Endothelial cell of umbilical vein (primary cell): ENCODE results near the gene IGFBPL1. TPM values are rescaled to one million over a fixed set of nuclear protein-coding genes. Genes with fewer than 3 reads are reported as not detected.
"Not testable (repeated sequence)": the region's sequence is repeated elsewhere in the genome, so short reads cannot be mapped to it uniquely, and the experiment has no call there.

Experiments used
- BruUV-seq: library from RNA; stranded (reverse); fragments of 400-500 nt; replicated peaks from 2 replicates; lab custom pipeline; 2021; lab: Mats Ljungman, UMichigan
- CTCF ChIA-PET: fragments of 300-600, 350-600 bp; sonication (Branson Sonifier 250); formaldehyde crosslinking; loops from one replicate; lab custom pipeline; 2021; ENCODE audit warnings: antibody characterized with exemption, inconsistent platforms; lab: Charles Lee
- POLR2A ChIA-PET: fragments of 300-600, 350-600 bp; sonication (Branson Sonifier 250); formaldehyde crosslinking; loops from one replicate; lab custom pipeline; 2021; ENCODE audit warnings: antibody characterized with exemption, inconsistent platforms; lab: Charles Lee
- DNase-seq: peaks from one replicate; pipeline ENCODE4 v3.0.0-alpha.2; 2011; ENCODE audit warnings: low read depth, low spot score
- FAIRE-seq: peaks from 2 replicates; lab custom pipeline; 2011; peaks lifted over from hg19 to GRCh38; lab: Jason Lieb, UNC
- H2AFZ ChIP-seq: 2 replicates; pipeline ENCODE4 v1.6.0; 2012; ENCODE audit warnings: low read depth, low read length, control low read depth, inconsistent platforms
- H3K27ac ChIP-seq: 2 replicates; pipeline ENCODE4 v1.5.1; 2011; ENCODE audit warnings: low read depth, mild to moderate bottlenecking, control low read depth, low read length, moderate library complexity; ENCODE audit not compliant: insufficient read depth
- H3K27me3 ChIP-seq, 2 experiments: 2 replicates each; pipeline versions ENCODE4 v1.6.0 to v1.6.1; 2011; ENCODE audit warnings: low read length in 2 of 2, mixed read lengths in 1 of 2; ENCODE audit not compliant: control insufficient read depth in 2 of 2, insufficient read depth in 2 of 2
- H3K36me3 ChIP-seq, 2 experiments: 2 replicates in 1 of 2; 3 replicates in 1 of 2; pipeline ENCODE4 v1.5.1; 2011; ENCODE audit warnings: low read length in 2 of 2, mild to moderate bottlenecking in 1 of 2, moderate library complexity in 1 of 2; ENCODE audit not compliant: control insufficient read depth in 2 of 2, insufficient read depth in 2 of 2; ENCODE audit errors: extremely low read depth in 1 of 2
- H3K4me1 ChIP-seq: 3 replicates; pipeline ENCODE4 v1.5.1; 2011; ENCODE audit warnings: mild to moderate bottlenecking, low read length; ENCODE audit not compliant: control insufficient read depth, insufficient read depth; ENCODE audit errors: extremely low read depth
- H3K4me2 ChIP-seq: 2 replicates; pipeline ENCODE4 v1.6.1; 2011; ENCODE audit warnings: low read length, control low read depth, mixed read lengths; ENCODE audit not compliant: insufficient read depth
- H3K4me3 ChIP-seq, 3 experiments: fragments of 200-600 bp in 1 of 3; sonication (generic), shearing (Covaris generic) in 1 of 3; replicated peaks in 1 of 3; 2 replicates each; pipeline ENCODE4 v1.5.1; 2011 to 2016; ENCODE audit warnings: control low read depth in 3 of 3, low read length in 3 of 3, mild to moderate bottlenecking in 2 of 3, inconsistent platforms in 1 of 3, low read depth in 1 of 3, moderate library complexity in 1 of 3; ENCODE audit not compliant: insufficient read depth in 1 of 3
- H3K79me2 ChIP-seq: 2 replicates; pipeline ENCODE4 v1.6.0; 2012; ENCODE audit warnings: low read length, inconsistent platforms; ENCODE audit not compliant: control insufficient read depth, insufficient read depth
- H3K9ac ChIP-seq: replicated peaks from 2 replicates; pipeline ENCODE3; 2011; ENCODE audit warnings: low read length, control low read depth; ENCODE audit not compliant: insufficient read depth; ENCODE audit errors: extremely low read depth
- H3K9me1 ChIP-seq: replicated peaks from 3 replicates; pipeline ENCODE4 v1.6.0; 2011; ENCODE audit warnings: mild to moderate bottlenecking, low read length; ENCODE audit not compliant: control insufficient read depth, insufficient read depth; ENCODE audit errors: extremely low read depth
- H3K9me3 ChIP-seq: replicated peaks from 2 replicates; pipeline ENCODE4 v1.5.1; 2012; ENCODE audit warnings: low read length, inconsistent platforms; ENCODE audit not compliant: control insufficient read depth, insufficient read depth
- H4K20me1 ChIP-seq: replicated peaks from 2 replicates; pipeline ENCODE3; 2011; ENCODE audit warnings: mild to moderate bottlenecking, low read length; ENCODE audit not compliant: control insufficient read depth, insufficient read depth; ENCODE audit errors: extremely low read depth
- EZH2 ChIP-seq: IDR thresholded peaks from 2 replicates; pipeline ENCODE4 v1.6.1; 2012; ENCODE audit warnings: borderline replicate concordance, low read depth, mild to moderate bottlenecking, moderate library complexity, low read length, inconsistent platforms; ENCODE audit not compliant: severe bottlenecking
- FOS ChIP-seq: IDR thresholded peaks from 2 replicates; pipeline ENCODE4 v1.6.1; 2011; ENCODE audit warnings: mild to moderate bottlenecking, low read length, moderate library complexity, borderline replicate concordance; ENCODE audit not compliant: insufficient read depth
- GATA2 ChIP-seq: IDR thresholded peaks from 2 replicates; pipeline ENCODE4 v1.7.0; 2011; ENCODE audit warnings: low read depth, mild to moderate bottlenecking, moderate library complexity, mixed read lengths, low read length; ENCODE audit not compliant: insufficient read length, insufficient read depth
- JUN ChIP-seq: IDR thresholded peaks from 2 replicates; pipeline ENCODE4 v1.6.1; 2011; ENCODE audit warnings: borderline replicate concordance, low read depth; ENCODE audit not compliant: insufficient read length, insufficient read depth
- MYC ChIP-seq: IDR thresholded peaks from one replicate; pipeline ENCODE4 v1.6.1; 2011; ENCODE audit warnings: mild to moderate bottlenecking, low read depth, low read length
- POLR2A ChIP-seq: IDR thresholded peaks from 2 replicates; pipeline ENCODE4 v1.6.1; 2012; ENCODE audit warnings: low read depth, mild to moderate bottlenecking, control low read depth, low read length
- POLR2AphosphoS5 ChIP-seq: IDR thresholded peaks from 2 replicates; pipeline ENCODE4 v1.6.1; 2012; ENCODE audit warnings: low read depth, mild to moderate bottlenecking, control low read depth, low read length, moderate library complexity; ENCODE audit not compliant: insufficient read depth
- dilution Hi-C: fragments of 300-500 bp; cut with MboI; formaldehyde crosslinking; loops from one replicate; pipeline ENCODE4 v1.15.0; 2019; ENCODE audit warnings: low sequenced_read_pairs; ENCODE audit not compliant: extremely low pct_ligation_motif_present
- intact Hi-C: fragments of 100-400 bp; cut with micrococcal nuclease; formaldehyde crosslinking; loops from one replicate; pipeline ENCODE4 v1.10.0; 2022
- polyA plus RNA-seq, 4 experiments: library from polyadenylated mRNA; depleted of rRNA in 3 of 4; stranded (reverse) in 3 of 4; unstranded in 1 of 4; fragments of >200 nt; gene quantifications; 2 replicates each; pipeline versions ENCODE4 v1.2.1 to v1.2.3, GENCODE V29; 2011 to 2012; ENCODE audit warnings: missing spikeins in 1 of 4
- total RNA-seq: library from RNA; stranded (reverse); gene quantifications from 2 replicates; pipeline ENCODE4 v1.2.3, GENCODE V29; 2021
- TF ChIP-seq, protein P1 (sequence below): IDR thresholded peaks from 2 replicates; pipeline ENCODE4 v1.6.1; 2011; ENCODE audit not compliant: insufficient read depth, insufficient read length
- TF ChIP-seq, protein P2 (sequence below), 2 donors: IDR thresholded peaks; 1 replicate in 1 of 2; 2 replicates in 1 of 2; pipeline ENCODE4 v1.5.1; 2011; ENCODE audit warnings: low read length in 2 of 2, mild to moderate bottlenecking in 2 of 2, moderate library complexity in 2 of 2, control low read depth in 1 of 2, inconsistent platforms in 1 of 2, low read depth in 1 of 2; ENCODE audit not compliant: insufficient read depth in 1 of 2; ENCODE audit errors: extremely low read depth in 1 of 2

The IGFBPL1 gene
- total and polyA plus RNA-seq, 2 donors (not counting 3 experiments of a cell fraction or from before 2014, with no cell fraction given): not detected

DNA sequence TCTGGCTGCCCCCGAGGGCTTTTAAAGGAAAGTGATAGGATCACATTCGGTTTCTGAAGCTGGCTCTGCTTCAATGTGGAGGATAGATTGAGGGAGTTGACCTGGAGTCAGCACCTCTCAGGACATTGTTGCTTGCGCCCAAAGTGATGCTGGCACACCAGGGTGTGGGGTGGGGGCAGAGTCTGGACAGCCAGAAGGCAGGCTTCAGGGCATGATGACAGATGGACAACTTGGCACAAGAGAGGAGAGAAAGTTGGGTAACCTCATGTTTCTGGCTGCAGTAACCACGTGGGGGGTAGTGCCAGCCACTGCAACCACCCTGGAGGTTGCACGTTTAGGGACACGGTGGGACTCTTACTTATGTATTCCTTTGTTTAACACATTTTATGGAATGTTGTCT, 22.3 kb downstream of the IGFBPL1 start:
- H3K9ac ChIP-seq: no peak overlapping the region
- H3K9me1 ChIP-seq: no peaks in the 10 kb centered on the region
- no peak overlapping the region for H3K27ac ChIP-seq
- H3K9me3 ChIP-seq: no peaks in the 10 kb centered on the region
- peaks cover under 1 to 2% of the 10 kb centered on the region in 2 experiments for H3K36me3 ChIP-seq
- no peak overlapping the region for H2AFZ ChIP-seq
- H3K4me2 ChIP-seq: no peak overlapping the region
- H3K4me3 ChIP-seq: no peak overlapping the region
- no peaks in the 10 kb centered on the region for H3K79me2 ChIP-seq
- no peaks in the 10 kb centered on the region for H4K20me1 ChIP-seq
- H3K4me1 ChIP-seq: no peaks in the 10 kb centered on the region
- dilution Hi-C loops: no loop called here
- intact Hi-C loops: loop anchor here (2.0 kb wide), 1 partner anchor 919 kb away; no protein-coding TSS in a partner anchor
- FAIRE-seq (no peak), DNase-seq (no peak)
- POLR2A ChIA-PET: no interaction called here
- CTCF ChIA-PET: interaction anchor here (1.5 to 2.8 kb wide), 4 partner anchors 10 to 921 kb away, joined by 8 to 15 read pairs (median 10); partner anchors contain the start of gene ALDH1B1
- peaks cover 4 to 9% of the 10 kb centered on the region in 2 experiments for H3K27me3 ChIP-seq
- TF ChIP-seq JUN (no peak), EZH2 (no peak), POLR2A (no peak), MYC (no peak), GATA2 (no peak), FOS (no peak), POLR2AphosphoS5 (no peak)
- TF ChIP-seq, protein P1, sequence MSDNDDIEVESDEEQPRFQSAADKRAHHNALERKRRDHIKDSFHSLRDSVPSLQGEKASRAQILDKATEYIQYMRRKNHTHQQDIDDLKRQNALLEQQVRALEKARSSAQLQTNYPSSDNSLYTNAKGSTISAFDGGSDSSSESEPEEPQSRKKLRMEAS: no peak
- TF ChIP-seq, protein P2, sequence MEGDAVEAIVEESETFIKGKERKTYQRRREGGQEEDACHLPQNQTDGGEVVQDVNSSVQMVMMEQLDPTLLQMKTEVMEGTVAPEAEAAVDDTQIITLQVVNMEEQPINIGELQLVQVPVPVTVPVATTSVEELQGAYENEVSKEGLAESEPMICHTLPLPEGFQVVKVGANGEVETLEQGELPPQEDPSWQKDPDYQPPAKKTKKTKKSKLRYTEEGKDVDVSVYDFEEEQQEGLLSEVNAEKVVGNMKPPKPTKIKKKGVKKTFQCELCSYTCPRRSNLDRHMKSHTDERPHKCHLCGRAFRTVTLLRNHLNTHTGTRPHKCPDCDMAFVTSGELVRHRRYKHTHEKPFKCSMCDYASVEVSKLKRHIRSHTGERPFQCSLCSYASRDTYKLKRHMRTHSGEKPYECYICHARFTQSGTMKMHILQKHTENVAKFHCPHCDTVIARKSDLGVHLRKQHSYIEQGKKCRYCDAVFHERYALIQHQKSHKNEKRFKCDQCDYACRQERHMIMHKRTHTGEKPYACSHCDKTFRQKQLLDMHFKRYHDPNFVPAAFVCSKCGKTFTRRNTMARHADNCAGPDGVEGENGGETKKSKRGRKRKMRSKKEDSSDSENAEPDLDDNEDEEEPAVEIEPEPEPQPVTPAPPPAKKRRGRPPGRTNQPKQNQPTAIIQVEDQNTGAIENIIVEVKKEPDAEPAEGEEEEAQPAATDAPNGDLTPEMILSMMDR (IDR thresholded peaks at IDR 0.05; ENCODE audit: extremely low read depth in 1 of 2, insufficient read depth in 1 of 2, low read depth in 1 of 2, low read length in 2 of 2): no peak
- BruUV-seq: no TSS peak

DNA sequence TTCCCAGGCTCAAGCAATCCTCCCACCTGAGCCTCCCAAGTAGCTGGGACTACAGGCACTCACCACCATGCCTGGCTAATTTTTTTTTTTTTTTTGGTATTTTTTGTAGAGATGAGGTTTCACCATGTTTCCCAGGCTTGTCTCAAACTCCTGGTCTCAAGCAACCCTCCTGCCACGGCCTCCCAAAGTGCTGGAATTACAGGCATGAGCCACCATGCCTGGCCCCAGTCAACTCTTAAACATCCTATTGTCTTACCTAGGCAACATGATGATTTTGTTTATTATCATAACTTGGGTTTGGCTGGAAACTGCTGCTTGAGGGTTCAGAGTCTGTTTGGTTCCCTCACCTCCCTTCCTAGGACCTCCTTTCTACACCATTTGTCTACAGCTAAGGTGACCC, 25.1 kb downstream of the IGFBPL1 start:
- intact Hi-C loops, H3K9me1 ChIP-seq, BruUV-seq, DNase-seq, dilution Hi-C loops, H3K79me2 ChIP-seq, H3K4me1 ChIP-seq, H3K27me3 ChIP-seq, H3K4me3 ChIP-seq, H3K9ac ChIP-seq, FAIRE-seq, H3K27ac ChIP-seq, H4K20me1 ChIP-seq, POLR2A ChIA-PET, H3K9me3 ChIP-seq, H2AFZ ChIP-seq, H3K4me2 ChIP-seq: not testable (repeated sequence)
- peaks cover 2 to 10% of the 10 kb centered on the region in 2 experiments for H3K36me3 ChIP-seq
- CTCF ChIA-PET: interaction anchor here (2.8 kb wide), 1 partner anchor 485 kb away, joined by 15 read pairs; no protein-coding TSS in a partner anchor
